DOHH2 (cell line): ENCODE results near the gene RUNX1.

Experiments
- CTCF ChIP-seq: fragments of 200-600 bp; sonication (generic); IDR thresholded peaks from one replicate; pipeline ENCODE4 v1.5.1; 2014; ENCODE audit warnings: antibody characterized with exemption, mild to moderate bottlenecking, low read depth, low read length; ENCODE audit not compliant: poor library complexity, severe bottlenecking
- EZH2phosphoT487 ChIP-seq: fragments of 200-600 bp; sonication (generic); IDR thresholded peaks from 2 replicates; pipeline ENCODE4 v1.6.1; 2017; ENCODE audit warnings: borderline replicate concordance, mild to moderate bottlenecking, antibody characterized with exemption, low read length, moderate library complexity, mixed read lengths

DNA sequence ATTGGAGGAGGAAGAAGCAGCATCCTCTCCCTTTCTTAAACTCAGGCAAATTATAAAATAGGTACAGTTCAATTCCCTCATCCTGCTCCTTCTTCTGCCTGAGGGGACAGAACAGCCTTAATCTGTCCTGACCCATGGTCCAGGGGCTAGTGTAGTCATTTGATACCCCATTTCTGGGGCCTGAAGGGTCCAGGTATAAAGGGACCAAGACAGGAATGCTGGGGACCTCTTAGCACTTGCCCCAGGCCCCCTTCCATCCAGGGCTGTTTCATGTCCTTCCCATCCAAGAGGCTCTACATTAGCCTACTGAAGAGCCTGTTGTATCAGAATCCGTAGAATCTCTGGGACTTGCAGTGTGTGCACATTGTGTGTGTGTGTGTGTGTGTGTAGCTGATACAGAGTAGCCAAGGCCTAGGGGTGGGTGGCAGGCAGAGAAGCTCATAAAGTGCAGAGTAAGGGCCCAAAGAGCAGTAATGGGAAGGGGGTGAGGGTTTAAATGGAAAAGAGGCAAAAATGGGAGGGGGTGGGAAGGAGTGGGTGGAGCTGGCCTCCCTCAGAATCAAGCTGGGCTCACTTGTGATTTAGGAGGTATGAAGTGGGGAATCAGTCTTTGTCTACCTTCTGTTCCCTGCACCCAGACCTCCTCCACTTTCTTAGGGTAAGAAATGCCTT is 32.4 kb downstream of the RUNX1 start:
- TF ChIP-seq CTCF (no peak), EZH2phosphoT487 (no peak)
